Mucosa of gallbladder (tissue), 1 donor: ENCODE data around the gene CDK5. TPM values are rescaled to one million over a fixed set of nuclear protein-coding genes. Genes with fewer than 3 reads are reported as not detected.
A peak's percentile ranks its signal among the peaks of the same experiment; 100 is the strongest.
"Not testable (repeated sequence)": the region's sequence is repeated elsewhere in the genome, so short reads cannot be mapped to it uniquely, and the experiment has no call there.

Source experiments
- DNase-seq: peaks from one replicate; pipeline ENCODE4 v3.0.0-alpha.2; 2020; ENCODE audit warnings: low spot score
- total RNA-seq: library from RNA; stranded (reverse); gene quantifications from one replicate; pipeline ENCODE4 v1.2.1, GENCODE V29; 2021
- donor health status: DM: no; HTN: no; CAD: no.

The CDK5 gene
- total RNA-seq, 1 donor from 2014 or later: 15.9 TPM

DNA sequence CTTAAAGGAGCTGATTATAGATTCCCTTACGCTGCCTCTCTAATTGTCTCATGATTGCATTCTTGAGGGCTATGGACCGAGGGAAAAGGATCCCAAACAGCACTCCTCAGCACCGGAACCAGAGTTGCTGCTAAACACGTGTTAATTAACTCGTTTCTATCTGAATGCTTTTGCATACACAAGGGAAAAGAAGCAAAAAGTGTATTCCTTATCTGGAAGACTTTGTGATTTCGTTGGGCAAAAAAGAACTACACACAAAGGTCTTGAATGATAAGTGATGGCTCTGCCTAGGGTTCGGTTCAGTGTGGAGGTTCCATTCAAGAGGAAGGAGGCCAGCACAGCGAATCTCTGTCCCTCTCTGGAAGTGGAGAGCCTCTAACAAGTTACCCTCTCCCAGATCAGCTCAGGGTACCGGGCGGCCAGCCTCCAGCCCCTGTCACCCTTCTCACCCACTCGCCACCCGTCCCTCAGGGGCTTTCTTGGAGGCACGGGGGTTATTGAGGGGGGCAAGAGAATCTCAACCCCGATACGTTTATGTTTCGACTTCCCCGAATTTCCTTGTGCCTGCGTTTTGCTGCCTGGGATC lies 1.2 kb upstream of the CDK5 start:
- no peak for DNase-seq

DNA sequence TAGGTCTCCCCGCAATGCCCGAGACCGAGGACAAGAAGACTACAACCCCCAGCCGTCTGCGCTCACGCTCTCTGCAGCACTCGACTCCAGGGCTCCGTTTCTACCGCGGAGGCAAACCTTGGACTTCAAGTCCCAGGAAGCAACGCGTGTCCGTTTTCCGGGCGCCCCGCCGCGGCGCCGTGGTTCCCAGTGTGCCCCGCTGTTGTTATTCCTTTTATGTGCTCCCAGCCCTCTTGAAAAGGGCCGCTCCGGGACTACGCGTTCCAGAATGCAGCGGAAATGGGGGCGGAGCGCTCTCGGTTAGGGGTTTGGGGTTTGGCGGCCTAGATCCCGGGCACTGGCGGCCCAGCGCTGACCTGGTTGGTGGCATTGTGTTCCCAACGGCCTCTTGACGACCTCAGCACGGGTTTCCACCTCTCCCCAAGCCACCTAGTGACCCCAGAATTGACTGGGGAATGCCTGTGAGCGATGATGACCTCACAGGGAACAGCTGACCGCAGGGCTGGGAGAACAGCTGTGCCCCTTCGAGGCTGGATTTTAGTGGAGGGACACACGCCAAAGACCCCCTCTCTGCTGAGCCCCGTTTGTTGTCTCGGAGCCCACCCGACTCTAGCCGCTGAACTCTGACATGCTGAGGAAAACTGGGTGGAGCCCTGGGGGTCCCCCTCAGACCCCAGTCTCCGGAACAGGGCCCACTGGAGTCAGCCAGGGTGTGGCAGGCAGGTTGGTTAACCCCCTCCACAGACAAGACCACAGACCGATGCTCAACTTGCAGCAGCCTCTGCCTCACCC lies 488 bp upstream of the CDK5 start:
- DNase-seq: peak; percentile 99

DNA sequence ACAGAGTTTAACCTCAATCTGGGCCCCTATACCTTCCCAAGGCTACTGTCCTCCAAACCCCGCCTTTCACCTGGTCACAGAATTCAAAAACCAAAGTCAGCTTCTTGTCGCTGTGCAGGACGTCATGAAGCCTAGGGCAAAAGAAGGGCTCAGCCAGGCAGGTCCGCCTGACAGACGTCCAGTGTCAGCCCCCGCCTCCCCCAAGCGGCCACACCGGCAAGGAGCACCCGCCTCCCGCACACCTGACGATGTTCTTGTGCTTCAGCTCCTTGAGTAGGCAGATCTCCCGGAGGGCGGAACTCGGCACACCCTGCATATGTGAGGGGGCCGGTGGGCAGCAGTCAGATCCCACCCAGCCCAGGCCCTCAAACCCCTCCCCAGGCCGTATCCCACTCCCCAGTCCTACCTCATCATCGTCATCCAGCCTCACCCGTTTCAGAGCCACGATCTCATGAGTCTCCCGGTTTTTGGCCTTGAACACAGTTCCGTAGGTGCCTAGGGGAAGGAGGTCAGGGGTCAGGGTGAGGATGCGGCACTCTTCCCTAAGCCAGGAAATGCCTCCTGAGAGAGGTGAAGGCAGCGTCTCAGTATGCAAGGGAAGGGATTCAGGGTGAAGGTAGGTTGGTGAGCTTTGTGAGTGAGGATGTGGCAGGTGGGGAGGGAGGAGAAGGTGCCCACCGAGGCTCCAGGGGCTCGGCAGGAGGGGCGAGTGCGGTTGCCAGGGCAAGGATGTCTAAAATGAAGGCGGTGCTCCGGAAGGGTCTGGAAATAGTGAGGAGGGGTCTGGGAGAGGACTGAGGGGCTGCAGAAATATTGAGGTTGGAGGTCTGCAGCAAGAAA lies 811 bp downstream of the CDK5 start:
- no peak for DNase-seq

DNA sequence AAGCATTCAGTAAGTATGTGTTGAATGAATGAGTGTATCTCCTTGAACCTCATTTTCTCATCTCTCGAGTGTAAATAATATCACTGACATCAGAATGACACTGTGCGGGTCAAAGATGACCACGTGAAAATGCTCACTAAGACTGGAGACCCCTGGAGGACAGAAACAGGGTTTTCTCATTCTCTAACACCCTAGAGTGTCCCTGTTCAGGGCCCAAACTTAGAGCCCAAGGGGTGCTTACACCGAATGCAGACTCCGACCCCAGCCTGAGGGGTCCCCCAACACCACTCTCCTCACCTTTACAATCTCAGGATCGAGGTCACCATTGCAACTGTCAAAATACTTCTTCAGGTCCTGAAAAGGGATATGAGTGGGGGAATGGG lies 1.4 kb downstream of the CDK5 start:
- DNase-seq: no peak

DNA sequence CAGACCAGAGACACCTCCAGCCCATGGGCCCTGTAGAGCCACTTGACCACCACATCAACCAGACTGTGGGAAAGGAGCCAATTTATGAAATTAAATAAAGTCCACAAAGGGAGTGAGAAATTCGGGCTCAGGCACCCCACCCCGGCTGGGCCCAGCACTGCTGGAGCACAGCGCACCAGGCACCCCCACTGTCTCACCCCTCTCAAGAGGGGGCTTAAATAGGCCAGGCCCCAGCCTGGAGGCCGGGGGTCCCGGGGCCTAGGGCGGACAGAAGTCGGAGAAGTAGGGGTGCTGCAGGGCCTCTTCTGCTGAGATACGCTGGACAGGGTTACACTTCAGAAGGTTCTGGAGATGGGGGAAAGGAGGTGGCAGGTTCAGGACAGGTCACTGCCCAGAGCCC lies 3.9 kb downstream of the CDK5 start:
- DNase-seq: no peak

DNA sequence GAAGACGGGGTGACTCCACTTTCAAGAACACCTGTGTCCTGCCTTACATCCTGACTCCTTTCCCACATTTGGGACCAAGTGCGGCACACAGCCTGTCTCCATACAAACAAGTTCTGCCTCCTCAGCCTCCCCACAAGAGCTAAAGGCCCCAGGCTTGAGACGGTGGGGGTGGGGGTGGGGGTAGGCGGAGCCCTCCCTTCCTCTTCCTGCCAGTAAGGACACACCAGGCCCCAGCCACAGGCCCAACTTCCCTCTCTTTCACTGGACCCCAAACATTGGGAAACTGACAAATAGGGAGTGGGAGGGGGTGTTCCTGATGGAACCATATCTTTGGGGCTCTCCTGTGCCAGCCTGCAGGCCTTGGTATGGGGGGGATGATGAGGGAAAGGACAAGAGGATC lies 4.6 kb downstream of the CDK5 start:
- no peak for DNase-seq

DNA sequence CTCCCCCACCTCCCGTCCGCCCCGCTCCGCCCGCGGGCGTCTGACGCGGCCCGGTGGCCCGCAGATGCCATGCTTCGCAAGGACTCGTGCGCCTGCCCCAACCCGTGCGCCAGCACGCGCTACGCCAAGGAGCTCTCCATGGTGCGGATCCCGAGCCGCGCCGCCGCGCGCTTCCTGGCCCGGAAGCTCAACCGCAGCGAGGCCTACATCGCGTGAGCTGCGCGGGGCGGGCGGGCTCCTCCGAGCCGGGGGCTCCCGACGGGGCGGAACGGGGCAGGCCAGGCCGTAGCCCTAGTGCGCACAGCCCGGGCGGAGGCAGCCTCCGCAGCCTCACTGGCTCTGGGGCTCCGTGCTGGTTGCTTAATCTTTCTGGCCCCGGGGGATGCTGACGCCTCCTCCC lies 6.6 kb downstream of the CDK5 start:
- peak; percentile 58 for DNase-seq

DNA sequence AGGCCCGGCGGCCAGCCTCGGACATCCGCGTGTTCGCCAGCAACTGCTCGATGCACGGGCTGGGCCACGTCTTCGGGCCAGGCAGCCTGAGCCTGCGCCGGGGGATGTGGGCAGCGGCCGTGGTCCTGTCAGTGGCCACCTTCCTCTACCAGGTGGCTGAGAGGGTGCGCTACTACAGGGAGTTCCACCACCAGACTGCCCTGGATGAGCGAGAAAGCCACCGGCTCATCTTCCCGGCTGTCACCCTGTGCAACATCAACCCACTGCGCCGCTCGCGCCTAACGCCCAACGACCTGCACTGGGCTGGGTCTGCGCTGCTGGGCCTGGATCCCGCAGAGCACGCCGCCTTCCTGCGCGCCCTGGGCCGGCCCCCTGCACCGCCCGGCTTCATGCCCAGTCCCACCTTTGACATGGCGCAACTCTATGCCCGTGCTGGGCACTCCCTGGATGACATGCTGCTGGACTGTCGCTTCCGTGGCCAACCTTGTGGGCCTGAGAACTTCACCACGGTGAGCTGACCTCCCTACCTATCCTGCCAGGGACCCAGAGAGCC lies 8.7 kb downstream of the CDK5 start:
- no peak for DNase-seq

DNA sequence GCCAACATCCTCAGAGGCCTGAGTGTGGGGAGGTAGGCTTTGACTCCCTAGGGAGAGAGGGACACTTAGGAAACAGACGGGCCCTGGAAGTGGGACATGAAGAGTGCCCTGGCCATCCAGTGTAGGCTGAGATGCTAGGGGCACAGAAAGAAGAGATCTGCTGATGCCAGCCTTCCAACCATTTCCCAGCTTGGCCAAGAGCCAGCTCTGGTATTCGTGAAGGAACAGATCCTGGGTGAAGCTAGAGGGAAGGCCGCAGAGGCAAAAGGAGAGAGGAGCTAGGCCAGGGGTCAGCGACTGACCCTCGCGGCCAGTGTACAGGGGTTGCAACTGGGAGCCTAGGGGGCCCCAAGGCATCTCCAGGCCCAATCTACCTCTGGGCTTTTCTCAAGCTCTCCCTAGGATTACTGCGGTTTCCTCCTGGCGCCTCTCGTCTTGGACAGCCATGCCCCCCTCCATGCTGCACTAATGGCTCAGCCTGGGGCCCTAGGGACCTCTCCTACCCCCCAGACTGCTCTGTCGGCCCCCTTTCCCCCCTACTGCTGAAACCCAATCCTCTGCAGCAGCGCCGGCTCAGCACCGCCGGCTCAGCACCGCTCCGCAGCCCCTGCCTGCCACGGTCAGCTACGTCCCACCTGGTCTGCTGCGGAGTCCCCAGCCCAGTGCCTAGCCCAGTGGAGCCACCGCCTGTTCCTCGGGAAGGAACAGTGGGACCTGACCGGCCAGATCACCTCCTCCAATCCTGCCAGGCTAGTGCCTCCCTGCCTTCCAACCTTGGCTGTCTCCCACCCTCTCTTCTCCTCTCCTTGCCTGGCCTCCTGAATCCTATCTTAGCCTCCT lies 9.5 kb downstream of the CDK5 start, which contains the start of gene ASIC3:
TSS of gene ASIC3 (plus strand) at position 556 of the 840 bp plus-strand sequence. CDS start 355 bp downstream, outside the sequence.
- no peak for DNase-seq

DNA sequence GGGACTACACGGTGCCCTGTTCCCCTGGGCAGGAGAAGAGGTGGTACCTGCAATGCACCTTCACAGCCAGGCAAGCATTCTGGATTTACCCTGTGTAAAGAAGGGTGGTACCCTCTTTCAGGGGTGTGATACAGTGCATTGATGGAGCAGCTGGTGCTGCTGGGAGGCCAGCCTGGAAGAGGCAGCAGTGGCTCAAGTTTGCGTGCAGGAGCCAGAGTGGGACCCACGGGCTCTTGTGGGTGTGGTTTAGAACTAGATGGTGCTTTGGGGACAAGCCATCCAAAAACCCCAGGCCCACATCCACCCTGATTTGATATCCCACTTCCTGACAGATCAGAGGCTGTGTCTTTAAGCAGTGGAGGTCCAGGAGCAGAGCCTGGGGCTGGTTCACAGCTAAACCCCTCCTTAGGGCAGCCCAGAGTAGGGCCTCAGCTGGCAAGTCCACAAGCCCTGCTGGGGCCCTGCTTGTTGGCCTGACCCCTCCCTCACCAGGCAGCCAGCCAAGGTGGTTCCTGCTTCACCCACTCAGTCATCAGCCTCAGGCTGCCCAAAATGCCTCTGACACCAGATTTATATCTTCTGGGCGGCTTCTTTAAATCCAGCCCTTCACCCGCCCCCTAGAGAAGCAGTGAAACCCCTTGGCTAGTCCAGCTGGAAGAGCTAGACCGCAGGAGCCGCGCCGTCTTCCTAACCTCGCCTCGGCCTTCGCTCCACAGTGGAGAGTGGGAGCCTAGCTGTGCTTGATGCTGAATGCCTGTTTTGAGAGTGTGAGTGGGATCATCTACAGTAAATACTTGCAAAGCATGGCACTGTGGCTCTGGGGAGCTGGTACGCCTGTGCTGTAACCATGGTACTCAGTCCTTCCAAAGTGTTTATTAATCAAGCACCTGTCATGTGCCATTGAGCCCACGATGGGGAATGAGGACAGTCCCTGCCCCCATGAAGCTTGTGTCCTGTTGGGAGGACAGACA lies 10.8 kb downstream of the CDK5 start:
- DNase-seq: no peak

DNA sequence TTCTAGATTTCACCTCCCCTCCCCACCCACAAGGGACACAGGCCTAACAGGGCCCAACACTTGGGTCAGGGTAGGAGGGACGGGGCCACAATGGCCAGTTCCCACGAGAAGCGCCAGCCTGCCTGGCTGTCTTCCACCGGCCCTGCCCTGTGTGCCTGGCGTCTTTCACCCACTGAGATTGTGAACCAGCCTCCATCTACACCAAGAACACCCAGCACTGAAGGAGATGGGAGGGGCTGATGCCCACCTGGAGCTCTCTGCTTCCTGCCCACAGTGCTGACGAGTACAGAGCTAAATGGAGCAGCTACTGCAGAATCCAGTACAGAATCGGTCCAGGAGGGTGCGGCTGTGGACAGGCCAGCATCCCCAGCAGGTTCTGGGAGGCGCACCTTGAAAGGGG lies 11.7 kb downstream of the CDK5 start:
- DNase-seq: no peak

DNA sequence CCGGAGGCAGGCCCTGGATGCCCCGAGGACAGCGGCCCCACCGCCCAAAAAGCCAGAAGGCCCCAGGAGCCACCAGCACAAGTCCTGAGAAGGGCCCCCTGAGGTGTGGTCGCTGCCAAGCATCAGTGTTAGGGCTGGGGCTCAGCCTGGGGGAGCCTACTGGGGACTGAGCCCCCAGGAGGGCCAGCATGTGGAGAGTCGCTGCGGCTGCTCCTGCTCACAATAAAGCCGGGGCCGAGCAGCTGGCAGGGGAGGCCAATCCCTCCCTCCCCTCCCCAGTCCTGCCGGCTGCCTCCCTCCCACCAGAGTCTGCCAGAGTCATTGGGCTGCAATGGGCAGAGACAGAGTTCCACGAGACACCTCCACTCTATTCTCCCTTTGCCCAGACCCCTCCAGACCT lies 12.4 kb downstream of the CDK5 start:
- DNase-seq: no peak

DNA sequence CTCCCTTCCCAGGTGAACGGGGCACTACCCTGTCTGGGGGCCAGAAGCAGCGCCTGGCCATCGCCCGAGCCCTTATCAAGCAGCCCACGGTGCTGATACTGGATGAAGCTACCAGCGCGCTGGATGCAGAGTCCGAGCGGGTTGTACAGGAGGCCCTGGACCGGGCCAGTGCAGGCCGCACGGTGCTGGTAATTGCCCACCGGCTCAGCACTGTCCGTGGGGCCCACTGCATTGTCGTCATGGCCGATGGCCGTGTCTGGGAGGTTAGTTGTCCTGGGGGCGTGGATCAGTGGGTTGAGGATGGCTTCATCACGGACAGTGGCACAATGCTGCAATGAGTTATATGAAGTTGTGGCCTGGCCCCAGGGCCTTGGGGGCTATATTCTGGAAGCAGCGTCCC lies 13.7 kb downstream of the CDK5 start:
- no peak for DNase-seq

DNA sequence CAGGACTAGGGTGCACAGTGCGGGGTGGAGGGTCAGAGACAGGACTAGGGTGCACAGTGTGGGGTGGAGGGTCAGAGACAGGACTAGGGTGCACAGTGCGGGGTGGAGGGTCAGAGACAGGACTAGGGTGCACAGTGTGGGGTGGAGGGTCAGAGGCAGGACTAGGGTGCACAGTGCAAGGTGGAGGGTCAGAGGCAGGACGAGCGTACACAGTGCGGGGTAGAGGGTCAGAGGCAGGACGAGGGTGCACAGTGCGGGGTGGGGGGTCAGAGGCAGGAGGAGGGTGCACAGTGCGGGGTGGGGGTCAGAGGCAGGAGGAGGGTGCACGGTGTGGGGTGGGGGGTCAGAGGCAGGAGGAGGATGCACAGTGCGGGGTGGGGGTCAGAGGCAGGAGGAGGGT lies 14.2 kb downstream of the CDK5 start:
- not testable (repeated sequence) for DNase-seq

DNA sequence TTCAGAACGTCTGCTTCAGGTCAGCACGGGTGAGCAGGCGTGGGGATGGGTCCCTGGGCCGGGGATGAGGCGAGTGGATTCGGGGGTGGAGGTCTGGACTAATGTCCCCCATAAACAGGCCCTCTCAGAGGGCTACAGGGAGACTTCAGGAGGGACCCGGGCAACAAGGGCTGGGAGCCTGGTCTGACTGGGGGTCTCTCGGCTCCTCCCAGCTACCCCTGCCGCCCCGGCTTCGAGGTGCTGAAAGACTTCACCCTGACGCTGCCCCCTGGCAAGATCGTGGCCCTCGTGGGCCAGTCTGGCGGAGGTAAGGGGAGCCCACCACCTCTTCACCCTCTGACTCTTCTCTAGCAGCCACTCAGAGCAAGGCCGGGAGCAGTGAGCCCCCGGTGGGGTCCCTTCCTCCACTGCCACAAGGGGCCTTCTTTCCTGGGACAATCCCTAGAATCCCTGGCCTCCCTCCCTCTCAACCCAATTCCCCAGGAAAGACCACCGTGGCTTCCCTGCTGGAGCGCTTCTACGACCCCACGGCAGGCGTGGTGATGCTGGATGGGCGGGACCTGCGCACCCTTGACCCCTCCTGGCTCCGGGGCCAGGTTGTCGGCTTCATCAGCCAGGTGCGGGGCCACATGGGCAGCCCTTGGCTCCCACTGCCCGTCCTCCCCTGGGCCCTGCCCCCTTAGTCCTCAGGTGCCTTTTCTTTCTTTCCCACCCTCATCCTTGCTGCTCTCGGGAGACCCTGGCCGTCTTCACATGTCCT lies 16.9 kb downstream of the CDK5 start:
- DNase-seq: no peak

DNA sequence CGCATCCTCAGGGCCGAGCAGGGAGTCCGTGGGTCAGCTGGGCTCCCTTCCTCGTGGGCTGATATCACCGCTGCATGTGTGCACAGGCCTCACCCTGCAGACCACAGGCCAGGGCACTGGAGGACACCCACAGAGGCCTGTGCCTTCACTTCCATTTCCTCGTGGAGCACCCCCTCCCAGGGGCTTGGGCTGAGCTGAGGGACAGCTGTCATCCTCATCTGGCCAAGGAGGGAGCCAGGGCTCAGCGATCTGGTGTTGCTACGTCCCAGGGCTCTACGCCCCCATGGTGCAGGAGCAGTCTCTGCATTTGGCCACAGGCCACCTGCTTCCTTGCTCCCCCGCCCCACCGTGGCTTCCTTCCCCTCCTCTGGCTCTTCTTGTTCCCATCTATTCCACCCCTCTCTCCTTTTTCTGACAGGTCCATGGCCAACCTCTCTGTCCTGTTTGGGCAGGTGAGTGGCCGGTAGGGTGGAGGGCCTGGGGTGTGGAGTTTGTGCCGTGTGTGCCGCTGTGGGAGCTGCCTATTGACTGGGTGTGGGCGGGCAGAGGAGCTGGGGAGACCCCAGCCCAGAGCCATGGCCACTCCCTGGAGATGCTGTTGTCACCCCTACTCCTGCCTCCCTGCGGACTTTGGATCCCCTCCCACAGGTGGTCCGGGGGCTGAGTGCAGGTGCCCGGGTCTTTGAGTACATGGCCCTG lies 17.7 kb downstream of the CDK5 start:
- DNase-seq: no peak

DNA sequence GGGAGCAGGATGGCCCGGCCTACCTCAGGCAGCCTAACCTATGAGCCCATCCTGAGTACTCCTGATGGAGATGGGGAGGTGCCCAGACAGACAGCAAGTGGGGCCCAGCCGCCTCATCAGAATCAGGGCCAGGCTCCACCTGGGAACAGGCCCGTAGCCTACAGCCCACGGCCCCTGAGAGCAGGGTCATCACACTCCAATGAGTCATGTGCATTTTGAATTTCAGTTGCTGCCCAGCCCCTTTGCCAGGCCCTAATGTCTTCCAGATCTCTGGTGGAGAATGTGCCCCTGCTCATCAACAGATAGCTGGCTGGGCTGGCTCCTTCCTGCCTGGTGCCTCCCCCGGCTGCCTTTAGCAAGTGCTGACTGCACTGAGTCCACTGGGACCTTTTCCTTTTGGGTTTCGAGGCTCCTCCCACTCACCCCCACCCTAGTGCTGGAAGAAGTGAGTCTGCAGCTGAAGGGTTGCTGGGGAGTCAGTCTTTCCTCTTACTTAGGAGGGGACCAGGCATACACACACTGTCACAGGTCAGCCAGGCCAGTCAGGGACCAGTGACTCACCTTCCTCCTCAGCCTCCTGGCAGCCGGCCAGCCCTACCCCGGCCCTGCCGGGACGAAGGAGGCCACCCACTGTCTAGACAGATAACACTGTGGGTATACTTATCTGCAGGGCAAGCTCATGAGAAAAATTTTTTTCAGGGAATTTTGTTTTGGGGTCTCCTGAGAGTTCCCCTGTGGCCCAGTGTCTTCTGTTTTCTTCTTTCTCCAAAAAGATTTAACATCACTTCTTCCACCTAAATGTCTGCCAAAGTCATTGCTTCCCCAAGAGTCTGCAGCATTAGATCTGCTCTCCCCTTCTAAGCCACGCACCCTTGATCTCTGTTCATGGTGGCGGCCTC lies 18.5 kb downstream of the CDK5 start:
- peak; percentile 73 for DNase-seq

DNA sequence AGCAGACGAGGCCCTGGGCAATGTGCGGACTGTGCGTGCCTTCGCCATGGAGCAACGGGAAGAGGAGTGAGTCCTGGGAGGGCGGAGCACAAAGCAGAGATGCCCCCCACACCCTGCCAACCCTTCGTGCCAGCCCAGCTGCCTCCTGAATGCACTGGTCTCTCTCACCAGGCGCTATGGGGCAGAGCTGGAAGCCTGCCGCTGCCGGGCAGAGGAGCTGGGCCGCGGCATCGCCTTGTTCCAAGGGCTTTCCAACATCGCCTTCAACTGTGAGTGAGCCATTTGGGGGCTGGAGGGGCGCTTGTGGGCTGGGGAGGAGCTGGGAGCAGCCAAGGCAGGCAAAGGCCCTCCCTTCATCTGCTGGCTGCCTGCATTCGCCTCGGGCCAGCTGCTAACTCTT lies 21.8 kb downstream of the CDK5 start:
- no peak for DNase-seq
